HepG2 (cell line): ENCODE data around the gene GLI3.

Source experiments
- DPF2 ChIP-seq: sonication (generic); formaldehyde crosslinking; IDR thresholded peaks from 2 replicates; pipeline ENCODE4 v1.4.0; 2020; ENCODE audit warnings: mild to moderate bottlenecking, low read depth, missing genetic modification reagents, borderline replicate concordance
- EP300 ChIP-seq, 3 experiments: sonication (generic) in 1 of 3; formaldehyde crosslinking in 1 of 3; IDR thresholded peaks; 2 replicates each; pipeline versions ENCODE4 v1.5.1 to v1.6.1; 2011 to 2020; ENCODE audit warnings: low read depth in 2 of 3, low read length in 2 of 3, borderline replicate concordance in 1 of 3, improper control_type of control experiment in 1 of 3, mild to moderate bottlenecking in 1 of 3, missing genetic modification reagents in 1 of 3, moderate library complexity in 1 of 3
- FOXA3 ChIP-seq: IDR thresholded peaks from 2 replicates; pipeline ENCODE4 v1.6.1; 2016; ENCODE audit warnings: missing genetic modification reagents, missing compliant biosample characterization
- HDAC6 ChIP-seq: fragments of 200-600 bp; sonication (generic); IDR thresholded peaks from 2 replicates; pipeline ENCODE4 v1.7.0; 2017; ENCODE audit warnings: mild to moderate bottlenecking, antibody characterized with exemption, low read length, low read depth
- HOXA5 ChIP-seq: sonication (generic); formaldehyde crosslinking; IDR thresholded peaks from 2 replicates; pipeline ENCODE4 v1.4.0; 2020; ENCODE audit warnings: missing genetic modification reagents
- JUND ChIP-seq: sonication (generic); formaldehyde crosslinking; IDR thresholded peaks from 2 replicates; pipeline ENCODE4 v1.8.0; 2022; ENCODE audit warnings: mild to moderate bottlenecking, missing genetic modification reagents
- PBX3 ChIP-seq: sonication (generic); formaldehyde crosslinking; IDR thresholded peaks from 2 replicates; pipeline ENCODE4 v1.8.1; 2023; ENCODE audit warnings: missing genetic modification reagents, inconsistent platforms, borderline replicate concordance
- THAP11 ChIP-seq: IDR thresholded peaks from 2 replicates; pipeline ENCODE4 v1.6.1; 2016; ENCODE audit warnings: missing biosample characterization, missing genetic modification reagents
- ZNF274 ChIP-seq: sonication (generic); formaldehyde crosslinking; IDR thresholded peaks from 2 replicates; pipeline ENCODE4 v1.5.1; 2020; ENCODE audit warnings: mild to moderate bottlenecking, missing genetic modification reagents
- ZNF549 ChIP-seq: sonication (generic); formaldehyde crosslinking; IDR thresholded peaks from 2 replicates; pipeline ENCODE4 v1.5.0; 2020; ENCODE audit warnings: missing genetic modification reagents
- ZSCAN30 ChIP-seq: sonication (generic); formaldehyde crosslinking; IDR thresholded peaks from 2 replicates; pipeline ENCODE4 v1.5.0; 2020; ENCODE audit warnings: mild to moderate bottlenecking, missing genetic modification reagents
- TF ChIP-seq, protein P1 (sequence below), 2 experiments: IDR thresholded peaks; 2 replicates each; pipeline ENCODE4 v1.6.1; 2011 to 2012; ENCODE audit warnings: low read length in 2 of 2, borderline replicate concordance in 1 of 2, low read depth in 1 of 2, mild to moderate bottlenecking in 1 of 2, moderate library complexity in 1 of 2

DNA sequence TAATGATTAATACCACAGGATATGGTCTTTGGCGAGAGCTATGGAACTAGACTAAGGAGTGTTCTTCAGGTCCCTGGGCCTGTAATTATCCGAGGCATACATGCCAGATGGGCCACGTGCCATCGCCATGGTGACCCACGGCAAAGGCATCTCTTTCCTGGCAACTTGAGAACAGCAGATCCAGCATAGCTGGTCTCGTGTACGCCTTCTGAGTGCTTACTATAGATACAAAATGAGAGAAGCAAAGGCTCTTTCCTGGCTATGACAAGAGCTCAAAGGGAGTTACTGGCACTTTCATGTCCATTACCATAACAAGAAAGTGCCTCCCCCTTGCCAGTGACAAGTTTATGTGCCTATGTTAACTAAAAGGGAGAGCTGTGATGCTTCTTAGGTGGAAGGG, 26.0 kb upstream of the GLI3 start:
- no peak for TF ChIP-seq FOXA3 (CRISPR knock-in tag)
- no peak for TF ChIP-seq ZNF274 (CRISPR knock-in tag)
- TF ChIP-seq THAP11 (CRISPR knock-in tag): no peak
- TF ChIP-seq, protein P1, sequence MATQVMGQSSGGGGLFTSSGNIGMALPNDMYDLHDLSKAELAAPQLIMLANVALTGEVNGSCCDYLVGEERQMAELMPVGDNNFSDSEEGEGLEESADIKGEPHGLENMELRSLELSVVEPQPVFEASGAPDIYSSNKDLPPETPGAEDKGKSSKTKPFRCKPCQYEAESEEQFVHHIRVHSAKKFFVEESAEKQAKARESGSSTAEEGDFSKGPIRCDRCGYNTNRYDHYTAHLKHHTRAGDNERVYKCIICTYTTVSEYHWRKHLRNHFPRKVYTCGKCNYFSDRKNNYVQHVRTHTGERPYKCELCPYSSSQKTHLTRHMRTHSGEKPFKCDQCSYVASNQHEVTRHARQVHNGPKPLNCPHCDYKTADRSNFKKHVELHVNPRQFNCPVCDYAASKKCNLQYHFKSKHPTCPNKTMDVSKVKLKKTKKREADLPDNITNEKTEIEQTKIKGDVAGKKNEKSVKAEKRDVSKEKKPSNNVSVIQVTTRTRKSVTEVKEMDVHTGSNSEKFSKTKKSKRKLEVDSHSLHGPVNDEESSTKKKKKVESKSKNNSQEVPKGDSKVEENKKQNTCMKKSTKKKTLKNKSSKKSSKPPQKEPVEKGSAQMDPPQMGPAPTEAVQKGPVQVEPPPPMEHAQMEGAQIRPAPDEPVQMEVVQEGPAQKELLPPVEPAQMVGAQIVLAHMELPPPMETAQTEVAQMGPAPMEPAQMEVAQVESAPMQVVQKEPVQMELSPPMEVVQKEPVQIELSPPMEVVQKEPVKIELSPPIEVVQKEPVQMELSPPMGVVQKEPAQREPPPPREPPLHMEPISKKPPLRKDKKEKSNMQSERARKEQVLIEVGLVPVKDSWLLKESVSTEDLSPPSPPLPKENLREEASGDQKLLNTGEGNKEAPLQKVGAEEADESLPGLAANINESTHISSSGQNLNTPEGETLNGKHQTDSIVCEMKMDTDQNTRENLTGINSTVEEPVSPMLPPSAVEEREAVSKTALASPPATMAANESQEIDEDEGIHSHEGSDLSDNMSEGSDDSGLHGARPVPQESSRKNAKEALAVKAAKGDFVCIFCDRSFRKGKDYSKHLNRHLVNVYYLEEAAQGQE (IDR thresholded peaks at IDR 0.05; ENCODE audit: borderline replicate concordance in 1 of 2, low read depth in 1 of 2, low read length in 2 of 2): no peak
- TF ChIP-seq JUND (CRISPR knock-in tag): no peak
- no peak for TF ChIP-seq ZNF549
- TF ChIP-seq HOXA5: no peak
- no peak for TF ChIP-seq EP300 (IDR thresholded peaks at IDR 0.05; ENCODE audit: low read depth in 2 of 2, low read length in 2 of 2)
- no peak for TF ChIP-seq EP300 (CRISPR knock-in tag; IDR thresholded peaks at IDR 0.05; ENCODE audit: borderline replicate concordance)
- TF ChIP-seq HDAC6: no peak
- TF ChIP-seq ZSCAN30 (CRISPR knock-in tag): no peak
- TF ChIP-seq PBX3 (CRISPR knock-in tag): no peak
- no peak for TF ChIP-seq DPF2
